Esophagus muscularis mucosa (tissue), 3 donors: ENCODE results near the gene METTL2B.
"Not testable (repeated sequence)": the region's sequence is repeated elsewhere in the genome, so short reads cannot be mapped to it uniquely, and the experiment has no call there.

Source experiments
- CTCF ChIP-seq, 3 experiments: fragments of 200-600 bp in 2 of 3; fragments of 450-650 bp in 1 of 3; sonication (generic) in 2 of 3; IDR thresholded peaks; one replicate each; pipeline ENCODE4 v1.5.1; 2017 to 2019; ENCODE audit warnings: antibody characterized with exemption in 3 of 3, mild to moderate bottlenecking in 2 of 3, moderate library complexity in 1 of 3
- POLR2A ChIP-seq: fragments of 450-650 bp; IDR thresholded peaks from one replicate; pipeline ENCODE4 v1.6.1; 2017; ENCODE audit warnings: antibody characterized with exemption, moderate library complexity, mild to moderate bottlenecking, low read depth

- TF ChIP-seq POLR2A; CTCF (IDR thresholded peaks at IDR 0.05): not testable (repeated sequence)
Observed at GRCh38 chr7:128543300-128543699, 66.8 kb downstream of the METTL2B start.
